Activated CD8-positive, alpha-beta T cell treated with anti-CD3 and anti-CD28 coated beads for 36 hours (primary cell): ENCODE measurements around the gene RNASEH1. TPM values are rescaled to one million over a fixed set of nuclear protein-coding genes. Genes with fewer than 3 reads are reported as not detected.

Source experiments
- ATAC-seq: fragments of 200-7000 bp; cut with Tn5 transposase; one replicate; pipeline ENCODE4 v1.10.0; 2021; ENCODE audit warnings: mild to moderate bottlenecking, moderate library complexity
- CTCF ChIA-PET: fragments of 350-600 bp; sonication (Branson Sonifier 250); formaldehyde crosslinking; loops from one replicate; lab custom pipeline; 2021; ENCODE audit warnings: antibody characterized with exemption; lab: Charles Lee
- POLR2A ChIA-PET: fragments of 350-600 bp; sonication (Branson Sonifier 250); formaldehyde crosslinking; loops from one replicate; lab custom pipeline; 2021; ENCODE audit warnings: antibody characterized with exemption; lab: Charles Lee
- DNase-seq: peaks from one replicate; pipeline ENCODE4 v3.0.0-alpha.2; 2020
- H3K27ac Mint-ChIP-seq: one replicate; pipeline ENCODE4 v1.8.0; 2021; ENCODE audit warnings: mild to moderate bottlenecking, mixed read lengths
- H3K27me3 Mint-ChIP-seq: one replicate; pipeline ENCODE4 v1.8.0; 2021; ENCODE audit warnings: mixed read lengths
- H3K36me3 Mint-ChIP-seq: one replicate; pipeline ENCODE4 v1.8.0; 2021; ENCODE audit warnings: low read depth, mixed read lengths
- H3K4me1 Mint-ChIP-seq: one replicate; pipeline ENCODE4 v1.8.0; 2021; ENCODE audit warnings: low read depth, mixed read lengths
- H3K4me3 Mint-ChIP-seq: one replicate; pipeline ENCODE4 v1.8.0; 2021; ENCODE audit warnings: mild to moderate bottlenecking, moderate library complexity, mixed read lengths
- H3K9me3 Mint-ChIP-seq: one replicate; pipeline ENCODE4 v1.8.0; 2021; ENCODE audit warnings: mixed read lengths
- intact Hi-C: fragments of 100-400 bp; cut with micrococcal nuclease; formaldehyde crosslinking; loops from one replicate; pipeline ENCODE4 v1.10.0; 2022
- total RNA-seq, 2 experiments: library from RNA; stranded (reverse); gene quantifications; one replicate each; pipeline ENCODE4 v1.2.3, GENCODE V29; 2021
- TF ChIP-seq, protein P1 (sequence below): fragments of 200-600 bp; IDR thresholded peaks from one replicate; pipeline ENCODE4 v1.8.0; 2022; ENCODE audit warnings: antibody characterized with exemption, mild to moderate bottlenecking

Gene RNASEH1
- total RNA-seq, 2 experiments from 2014 or later: 23.4 to 24.7 TPM

GRCh38 chr2:3596901-3597417 lies 38.8 kb upstream of the RNASEH1 start:
- no peak overlapping the region for H3K27ac Mint-ChIP-seq
- H3K27me3 Mint-ChIP-seq: no peaks in the 10 kb centered on the region
- ATAC-seq (no peak), DNase-seq (no peak)
- intact Hi-C loops: no loop called here
- CTCF ChIA-PET: no interaction called here
- H3K4me3 Mint-ChIP-seq: no peak overlapping the region
- no peaks in the 10 kb centered on the region for H3K36me3 Mint-ChIP-seq
- no peaks in the 10 kb centered on the region for H3K9me3 Mint-ChIP-seq
- TF ChIP-seq, protein P1, sequence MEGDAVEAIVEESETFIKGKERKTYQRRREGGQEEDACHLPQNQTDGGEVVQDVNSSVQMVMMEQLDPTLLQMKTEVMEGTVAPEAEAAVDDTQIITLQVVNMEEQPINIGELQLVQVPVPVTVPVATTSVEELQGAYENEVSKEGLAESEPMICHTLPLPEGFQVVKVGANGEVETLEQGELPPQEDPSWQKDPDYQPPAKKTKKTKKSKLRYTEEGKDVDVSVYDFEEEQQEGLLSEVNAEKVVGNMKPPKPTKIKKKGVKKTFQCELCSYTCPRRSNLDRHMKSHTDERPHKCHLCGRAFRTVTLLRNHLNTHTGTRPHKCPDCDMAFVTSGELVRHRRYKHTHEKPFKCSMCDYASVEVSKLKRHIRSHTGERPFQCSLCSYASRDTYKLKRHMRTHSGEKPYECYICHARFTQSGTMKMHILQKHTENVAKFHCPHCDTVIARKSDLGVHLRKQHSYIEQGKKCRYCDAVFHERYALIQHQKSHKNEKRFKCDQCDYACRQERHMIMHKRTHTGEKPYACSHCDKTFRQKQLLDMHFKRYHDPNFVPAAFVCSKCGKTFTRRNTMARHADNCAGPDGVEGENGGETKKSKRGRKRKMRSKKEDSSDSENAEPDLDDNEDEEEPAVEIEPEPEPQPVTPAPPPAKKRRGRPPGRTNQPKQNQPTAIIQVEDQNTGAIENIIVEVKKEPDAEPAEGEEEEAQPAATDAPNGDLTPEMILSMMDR: no peak
- POLR2A ChIA-PET: interaction anchor here (1.8 kb wide), 1 partner anchor 55 kb away, joined by 4 read pairs; no protein-coding TSS in a partner anchor
- H3K4me1 Mint-ChIP-seq: peaks cover 13% of the 10 kb centered on the region

- ChIA-PET POLR2A (interaction anchor here (1.2 to 2.6 kb wide), 4 partner anchors 10 to 56 kb away, joined by 3 to 13 read pairs (median 8); no protein-coding TSS in a partner anchor), CTCF (interaction anchor here (1.0 kb wide), 1 partner anchor 41 kb away, joined by 3 read pairs; no protein-coding TSS in a partner anchor)
- no peaks in the 10 kb centered on the region for H3K36me3 Mint-ChIP-seq
- H3K9me3 Mint-ChIP-seq: no peaks in the 10 kb centered on the region
- intact Hi-C loops: no loop called here
- ATAC-seq (peak; percentile 99), DNase-seq (peak; percentile 79)
- TF ChIP-seq, protein P1: no peak
- no peak overlapping the region for H3K4me3 Mint-ChIP-seq
- no peaks in the 10 kb centered on the region for H3K27me3 Mint-ChIP-seq
- H3K4me1 Mint-ChIP-seq: peaks cover 13% of the 10 kb centered on the region
- H3K27ac Mint-ChIP-seq: no peak overlapping the region
Observed at GRCh38 chr2:3595985-3596384, 37.9 kb upstream of the RNASEH1 start.

GRCh38 chr2:3595404-3595803 lies 37.3 kb upstream of the RNASEH1 start:
- TF ChIP-seq, protein P1: no peak
- ChIA-PET POLR2A (interaction anchor here (1.2 to 2.6 kb wide), 4 partner anchors 9 to 57 kb away, joined by 3 to 13 read pairs (median 8); no protein-coding TSS in a partner anchor), CTCF (interaction anchor here (1.0 kb wide), 1 partner anchor 41 kb away, joined by 3 read pairs; no protein-coding TSS in a partner anchor)
- no peaks in the 10 kb centered on the region for H3K27me3 Mint-ChIP-seq
- H3K4me1 Mint-ChIP-seq: peaks cover 13% of the 10 kb centered on the region
- intact Hi-C loops: no loop called here
- ATAC-seq: no peak
- no peaks in the 10 kb centered on the region for H3K9me3 Mint-ChIP-seq
- no peak for DNase-seq
- no peak overlapping the region for H3K4me3 Mint-ChIP-seq
- H3K27ac Mint-ChIP-seq: no peak overlapping the region
- no peaks in the 10 kb centered on the region for H3K36me3 Mint-ChIP-seq

DNA sequence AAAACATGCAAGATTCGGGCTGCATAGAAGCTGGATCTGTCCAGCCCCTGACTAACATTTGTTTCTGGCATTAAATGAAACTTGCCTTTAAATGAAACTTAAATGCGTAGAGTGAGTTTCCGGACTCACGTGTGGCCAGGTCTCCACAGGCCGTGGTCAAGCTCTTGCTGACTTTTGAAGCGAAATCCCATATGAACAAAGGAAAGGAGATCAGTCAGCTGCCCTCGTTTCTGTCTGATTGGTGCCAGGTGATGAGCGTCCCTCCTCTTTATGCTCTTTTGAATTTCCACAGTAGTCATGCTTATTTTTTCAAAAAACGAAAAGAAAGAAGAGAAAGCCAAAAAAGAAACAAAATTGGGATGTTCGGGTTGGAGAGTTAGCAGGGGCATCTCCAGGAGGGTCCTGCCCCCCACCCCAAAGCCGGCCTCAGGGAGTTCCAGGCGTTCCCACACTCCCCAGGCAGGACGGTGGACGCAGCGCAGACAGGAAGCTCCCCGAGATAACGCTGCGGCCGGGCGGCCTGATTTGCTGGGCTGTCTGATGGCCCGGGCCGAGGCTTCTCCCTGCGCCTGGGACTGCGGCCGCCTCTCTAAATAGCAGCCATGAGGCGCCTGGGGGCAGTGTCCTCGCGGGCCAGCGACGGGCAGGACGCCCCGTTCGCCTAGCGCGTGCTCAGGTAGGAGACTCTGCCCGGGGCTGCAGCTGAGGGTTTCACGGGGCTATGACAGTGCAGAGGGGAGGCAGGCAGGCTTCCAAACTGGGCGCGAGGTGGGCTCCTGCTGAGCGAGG lies 36.6 kb upstream of the RNASEH1 start, which contains the start of gene COLEC11:
COLEC11 (plus strand) TSS at position 620 of the 789 bp plus-strand sequence. CDS start 9,229 bp downstream, outside the sequence.
- no peak within 1 kb of the TSS for H3K4me3 Mint-ChIP-seq
- no peaks in the 10 kb centered on the region for H3K36me3 Mint-ChIP-seq
- no peak for DNase-seq
- H3K27me3 Mint-ChIP-seq: no peaks in the 10 kb centered on the region
- POLR2A ChIA-PET: interaction anchor here (1.2 to 2.6 kb wide), 3 partner anchors 8 to 15 kb away, joined by 3 to 13 read pairs (median 11); no protein-coding TSS in a partner anchor
- H3K27ac Mint-ChIP-seq: no peak within 1 kb of the TSS
- CTCF ChIA-PET: interaction anchor here (0.9 to 1.0 kb wide), 2 partner anchors 19 to 40 kb away, joined by 3 read pairs; no protein-coding TSS in a partner anchor
- peaks cover 13% of the 10 kb centered on the region for H3K4me1 Mint-ChIP-seq
- TF ChIP-seq, protein P1: no peak
- no peak for ATAC-seq
- intact Hi-C loops: no loop called here
- no peaks in the 10 kb centered on the region for H3K9me3 Mint-ChIP-seq
